Immature natural killer cell (primary cell): ENCODE data around the gene KCNQ4. TPM values are rescaled to one million over a fixed set of nuclear protein-coding genes. Genes with fewer than 3 reads are reported as not detected.

Experiments
- DNase-seq, 3 donors: peaks; one replicate each; pipeline ENCODE4 v3.0.0; 2022; ENCODE audit warnings: mixed read lengths in 1 of 3
- H3K27ac Mint-ChIP-seq, 6 donors: one replicate each; pipeline ENCODE4 v1.8.0; 2020; ENCODE audit warnings: mixed read lengths in 6 of 6, mild to moderate bottlenecking in 5 of 6, inconsistent platforms in 4 of 6, moderate library complexity in 3 of 6
- H3K27me3 Mint-ChIP-seq, 3 donors: one replicate each; pipeline ENCODE4 v1.8.0; 2020 to 2021; ENCODE audit warnings: low read depth in 3 of 3, mild to moderate bottlenecking in 3 of 3, mixed read lengths in 3 of 3, moderate library complexity in 3 of 3, inconsistent platforms in 1 of 3
- H3K36me3 Mint-ChIP-seq, 3 donors: one replicate each; pipeline ENCODE4 v1.8.0; 2020; ENCODE audit warnings: mixed read lengths in 3 of 3, inconsistent platforms in 2 of 3, mild to moderate bottlenecking in 2 of 3
- H3K4me1 Mint-ChIP-seq, 2 donors: one replicate each; pipeline ENCODE4 v1.8.0; 2020; ENCODE audit warnings: inconsistent platforms in 2 of 2, mild to moderate bottlenecking in 2 of 2, mixed read lengths in 2 of 2, moderate library complexity in 1 of 2
- H3K4me3 Mint-ChIP-seq, 5 donors: one replicate each; pipeline ENCODE4 v1.8.0; 2020; ENCODE audit warnings: mild to moderate bottlenecking in 5 of 5, mixed read lengths in 5 of 5, inconsistent platforms in 3 of 5, moderate library complexity in 3 of 5
- H3K9me3 Mint-ChIP-seq, 6 donors: one replicate each; pipeline ENCODE4 v1.8.0; 2020; ENCODE audit warnings: mild to moderate bottlenecking in 6 of 6, mixed read lengths in 6 of 6, inconsistent platforms in 4 of 6, moderate library complexity in 3 of 6
- polyA plus RNA-seq, 3 donors: library from polyadenylated mRNA; unstranded; fragments of 300-500 nt; fragmentation: Illumina TruSeq; gene quantifications; one replicate each; pipeline ENCODE4 v1.2.3, GENCODE V29; 2021

The KCNQ4 gene
- polyA plus RNA-seq: not detected

DNA sequence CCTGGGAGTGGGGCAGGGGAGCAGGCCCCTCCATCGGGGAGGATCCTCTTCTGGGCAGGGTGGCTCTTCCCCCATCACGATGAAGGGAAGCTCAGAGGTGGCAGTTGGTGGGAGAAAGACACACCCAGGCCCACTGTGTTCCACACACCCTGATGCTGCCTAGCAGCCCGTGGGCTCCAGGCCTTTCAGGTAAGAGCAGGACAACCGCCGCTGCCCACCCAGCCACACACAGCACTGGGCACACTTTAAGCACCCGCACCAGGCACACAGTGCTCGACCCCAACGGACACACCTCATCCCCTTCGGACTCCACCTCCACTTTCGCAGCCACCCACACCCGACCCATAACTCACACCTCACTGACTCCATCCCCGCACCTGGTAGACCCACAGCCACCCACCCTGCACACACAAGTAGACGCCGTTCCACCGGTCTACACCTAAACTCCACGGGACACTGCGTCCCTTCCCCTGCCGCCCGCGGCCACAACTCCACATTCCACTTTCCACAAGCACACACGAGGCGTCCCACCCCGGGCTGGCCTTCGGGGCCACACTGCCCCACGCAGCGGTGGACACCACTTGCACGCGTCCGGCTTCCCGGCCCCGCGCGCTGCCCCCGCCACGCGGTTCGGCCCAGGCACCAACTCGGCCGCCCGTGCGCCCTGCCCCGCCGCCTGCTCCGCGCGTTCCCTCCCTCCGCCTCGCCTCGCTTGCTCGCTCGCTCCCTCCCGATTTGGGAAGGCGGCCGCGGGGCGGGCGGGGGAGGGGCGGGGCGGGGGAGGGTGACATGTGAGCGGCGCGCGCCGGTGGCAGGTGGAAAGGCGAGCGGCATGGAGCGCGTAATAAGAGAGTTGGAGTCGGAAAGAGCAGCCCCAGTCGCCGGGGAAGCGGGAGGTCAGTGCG is at the start of gene KCNQ4:
Gene KCNQ4, plus strand, starts transcription at position 787 of the 905 bp plus-strand sequence. CDS start 307 bp downstream, outside the sequence.
- no peak for DNase-seq
- H3K4me1 Mint-ChIP-seq: peaks cover 5 to 13% of the 10 kb centered on the region in 2 donors
- no peaks in the 10 kb centered on the region for H3K9me3 Mint-ChIP-seq
- H3K27me3 Mint-ChIP-seq: peaks cover 4 to 10% (median 9%) of the 10 kb centered on the region in 3 donors
- peak within 1 kb of the TSS; percentile 45 to 72 (median 64) for H3K4me3 Mint-ChIP-seq
- H3K27ac Mint-ChIP-seq: no peak within 1 kb of the TSS
- peaks cover 4 to 9% (median 4%) of the 10 kb centered on the region in 3 donors for H3K36me3 Mint-ChIP-seq

DNA sequence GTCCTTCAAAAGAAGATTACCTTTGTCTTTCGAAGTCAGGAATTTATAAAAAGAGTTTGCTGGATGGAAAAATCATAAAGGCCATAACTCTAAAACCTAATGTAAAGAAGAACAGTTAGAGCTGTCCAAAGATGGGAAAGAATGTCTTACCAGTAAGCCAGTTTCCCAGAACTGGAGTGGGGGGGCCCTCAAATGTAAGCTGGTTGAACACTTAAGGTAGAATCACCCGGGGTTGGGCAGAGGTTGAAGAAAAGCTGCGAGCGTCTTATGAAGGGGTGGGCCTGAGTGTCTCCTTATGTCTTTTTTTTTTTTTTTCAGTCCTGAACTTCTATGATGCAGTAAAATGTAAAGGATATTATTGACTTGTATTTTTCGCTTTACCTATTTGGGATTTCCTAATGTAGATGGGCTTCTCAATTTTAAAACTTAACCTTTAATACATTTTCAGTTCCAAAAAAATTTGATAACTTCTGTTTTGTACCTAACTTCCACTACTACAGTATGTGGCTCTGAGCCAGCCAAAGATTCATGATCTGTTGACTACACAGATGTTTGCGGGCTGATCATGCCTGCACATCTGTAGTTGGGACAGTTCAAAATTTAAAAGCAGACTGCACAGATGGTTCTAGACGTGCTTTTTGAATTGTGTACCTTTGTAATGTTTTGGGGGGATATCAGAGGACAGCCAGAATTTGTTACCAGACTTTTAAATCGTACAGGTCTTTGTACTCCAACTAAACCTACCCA is 48.5 kb upstream of the KCNQ4 start:
- no peaks in the 10 kb centered on the region for H3K9me3 Mint-ChIP-seq
- H3K27me3 Mint-ChIP-seq: peaks cover 0 to 2% (median 2%) of the 10 kb centered on the region in 3 donors
- H3K4me3 Mint-ChIP-seq: no peak overlapping the region
- H3K4me1 Mint-ChIP-seq: peaks cover 39 to 60% of the 10 kb centered on the region in 2 donors
- H3K36me3 Mint-ChIP-seq: peaks cover 6 to 16% (median 10%) of the 10 kb centered on the region in 3 donors
- H3K27ac Mint-ChIP-seq: peak overlapping the region in 4 of 6 donors; percentile 3 to 77 (median 30)
- no peak for DNase-seq

DNA sequence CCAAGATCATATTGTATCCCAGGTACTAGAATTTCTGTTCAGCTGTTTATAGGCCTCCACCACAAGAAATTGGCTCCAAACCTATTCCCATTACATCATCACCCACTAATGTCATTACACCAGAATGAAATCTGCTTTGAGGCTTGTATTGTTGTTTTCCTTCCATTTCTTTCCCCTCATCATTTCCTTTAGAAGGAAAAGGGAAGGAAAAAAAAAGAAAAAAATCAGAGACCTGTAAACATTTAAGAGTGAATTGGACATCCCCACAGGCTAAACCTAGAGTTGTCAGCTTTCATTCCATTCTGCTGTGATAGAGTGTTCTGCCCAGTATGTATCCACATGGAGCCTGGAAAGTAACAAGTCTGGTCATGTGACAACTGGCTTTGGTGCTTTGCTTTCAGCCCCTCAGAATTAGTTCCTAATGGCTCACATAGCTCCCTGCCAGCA is 47.5 kb upstream of the KCNQ4 start:
- H3K27ac Mint-ChIP-seq: peak overlapping the region in 2 of 6 donors; percentile 12 to 28
- DNase-seq: no peak
- H3K36me3 Mint-ChIP-seq: peaks cover 6 to 19% (median 10%) of the 10 kb centered on the region in 3 donors
- peaks cover 0 to 2% (median 2%) of the 10 kb centered on the region in 3 donors for H3K27me3 Mint-ChIP-seq
- H3K4me1 Mint-ChIP-seq: peaks cover 31 to 56% of the 10 kb centered on the region in 2 donors
- no peak overlapping the region for H3K4me3 Mint-ChIP-seq
- H3K9me3 Mint-ChIP-seq: no peaks in the 10 kb centered on the region

DNA sequence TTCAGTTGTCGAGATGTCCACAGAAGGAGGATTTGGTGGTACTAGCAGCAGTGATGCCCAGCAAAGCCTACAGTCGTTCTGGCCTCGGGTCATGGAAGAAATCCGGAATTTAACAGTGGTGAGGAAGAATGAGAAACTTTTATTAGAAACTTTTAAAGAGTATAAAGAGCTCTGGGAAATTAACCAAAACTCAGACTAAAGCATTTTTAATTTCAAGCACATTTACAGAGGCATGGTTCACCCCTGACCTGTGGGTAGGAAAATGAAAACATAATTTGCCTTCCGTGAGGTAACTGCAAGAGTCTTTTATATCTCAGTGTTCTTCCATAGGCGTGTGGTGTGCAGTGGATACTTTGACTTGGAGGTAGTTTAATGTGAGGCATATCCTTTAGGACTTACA is 44.8 kb upstream of the KCNQ4 start:
- Mint-ChIP-seq H3K27me3 (peaks cover 0 to 2% (median 0%) of the 10 kb centered on the region in 3 donors), H3K4me3 (no peak overlapping the region), H3K4me1 (peaks cover 28 to 59% of the 10 kb centered on the region in 2 donors), H3K27ac (peak overlapping the region in 3 of 6 donors; percentile 4 to 23 (median 9)), H3K36me3 (peaks cover 6 to 23% (median 10%) of the 10 kb centered on the region in 3 donors), H3K9me3 (no peaks in the 10 kb centered on the region)
- no peak for DNase-seq

DNA sequence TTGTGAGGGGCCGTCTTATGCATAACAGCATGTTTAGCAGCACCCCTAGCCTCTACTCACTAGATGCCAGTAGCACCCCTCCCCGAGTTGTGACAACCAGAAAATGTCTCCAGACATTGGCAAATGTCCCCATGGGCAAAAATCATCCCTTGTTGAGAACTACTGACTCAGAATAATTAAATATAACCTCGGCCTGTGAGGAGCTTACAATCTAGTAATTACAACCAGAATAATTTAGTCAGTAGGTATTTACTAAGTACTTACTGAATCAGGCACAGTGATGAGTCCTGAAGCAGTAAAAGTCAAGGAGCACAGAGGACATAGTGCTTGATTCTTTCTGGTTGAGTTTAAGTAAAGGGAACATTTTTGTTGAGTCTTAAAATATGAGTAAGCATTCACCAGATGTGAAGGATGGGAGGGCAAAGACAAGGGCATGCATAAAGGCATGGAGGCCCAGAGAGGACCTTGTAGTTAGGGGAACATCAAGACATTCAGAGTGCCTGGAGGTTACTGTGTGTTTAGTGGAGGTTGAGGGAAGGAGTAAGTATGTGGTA is 44.1 kb upstream of the KCNQ4 start:
- Mint-ChIP-seq H3K27ac (peak overlapping the region in 3 of 6 donors; percentile 5 to 41 (median 32)), H3K9me3 (no peaks in the 10 kb centered on the region), H3K4me1 (peaks cover 31 to 64% of the 10 kb centered on the region in 2 donors), H3K36me3 (peaks cover 6 to 23% (median 10%) of the 10 kb centered on the region in 3 donors), H3K4me3 (no peak overlapping the region), H3K27me3 (peaks cover 0 to 2% (median 0%) of the 10 kb centered on the region in 3 donors)
- no peak for DNase-seq

DNA sequence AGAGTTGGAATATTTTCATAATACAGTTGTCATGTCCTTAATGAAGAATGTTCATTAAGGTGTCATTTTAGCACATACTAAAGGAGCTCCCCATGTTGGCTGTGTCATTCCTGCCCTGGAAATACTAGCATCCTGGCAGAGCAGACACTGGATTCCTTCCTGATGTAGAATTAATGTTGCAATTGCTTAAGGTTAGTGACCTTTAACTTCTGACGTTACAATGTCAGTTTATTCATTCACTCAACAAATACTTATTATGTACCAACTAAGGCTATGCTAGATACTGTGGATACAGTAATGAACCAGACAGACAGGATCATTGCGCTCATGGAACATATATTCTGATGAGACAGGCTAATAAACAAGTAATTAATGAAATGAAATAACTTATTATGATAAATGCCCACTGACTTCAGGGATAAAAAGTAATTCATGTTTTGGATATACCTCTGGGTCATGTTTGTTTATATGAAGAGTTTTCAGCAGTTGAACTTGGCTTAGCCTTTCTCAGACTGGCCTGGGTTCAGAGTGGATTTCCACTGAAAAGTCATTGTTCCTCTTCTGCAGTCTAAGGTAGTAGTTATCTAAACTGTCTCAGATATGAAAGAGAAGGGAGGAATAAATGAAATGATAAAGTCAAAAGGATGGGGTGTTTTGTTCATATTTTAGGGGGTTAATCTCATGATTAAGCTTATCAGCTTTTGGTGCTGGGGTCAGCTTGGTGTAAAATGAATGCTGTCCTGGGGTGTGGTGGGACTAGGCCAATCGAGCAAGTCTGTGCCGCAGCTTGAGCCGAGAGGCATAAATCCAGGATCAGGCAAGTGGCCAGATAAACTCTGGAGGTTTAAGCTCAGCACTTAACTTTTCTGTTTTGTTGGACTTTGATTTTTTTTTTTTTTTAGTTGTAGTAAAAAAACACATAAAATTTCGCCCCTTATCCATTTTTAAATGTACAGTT is 43.3 kb upstream of the KCNQ4 start:
- no peak for DNase-seq
- peaks cover 25 to 64% of the 10 kb centered on the region in 2 donors for H3K4me1 Mint-ChIP-seq
- H3K9me3 Mint-ChIP-seq: no peaks in the 10 kb centered on the region
- peaks cover 0 to 2% (median 0%) of the 10 kb centered on the region in 3 donors for H3K27me3 Mint-ChIP-seq
- H3K27ac Mint-ChIP-seq: peak overlapping the region in 4 of 6 donors; percentile 8 to 62 (median 56)
- H3K4me3 Mint-ChIP-seq: no peak overlapping the region
- peaks cover 6 to 23% (median 10%) of the 10 kb centered on the region in 3 donors for H3K36me3 Mint-ChIP-seq

DNA sequence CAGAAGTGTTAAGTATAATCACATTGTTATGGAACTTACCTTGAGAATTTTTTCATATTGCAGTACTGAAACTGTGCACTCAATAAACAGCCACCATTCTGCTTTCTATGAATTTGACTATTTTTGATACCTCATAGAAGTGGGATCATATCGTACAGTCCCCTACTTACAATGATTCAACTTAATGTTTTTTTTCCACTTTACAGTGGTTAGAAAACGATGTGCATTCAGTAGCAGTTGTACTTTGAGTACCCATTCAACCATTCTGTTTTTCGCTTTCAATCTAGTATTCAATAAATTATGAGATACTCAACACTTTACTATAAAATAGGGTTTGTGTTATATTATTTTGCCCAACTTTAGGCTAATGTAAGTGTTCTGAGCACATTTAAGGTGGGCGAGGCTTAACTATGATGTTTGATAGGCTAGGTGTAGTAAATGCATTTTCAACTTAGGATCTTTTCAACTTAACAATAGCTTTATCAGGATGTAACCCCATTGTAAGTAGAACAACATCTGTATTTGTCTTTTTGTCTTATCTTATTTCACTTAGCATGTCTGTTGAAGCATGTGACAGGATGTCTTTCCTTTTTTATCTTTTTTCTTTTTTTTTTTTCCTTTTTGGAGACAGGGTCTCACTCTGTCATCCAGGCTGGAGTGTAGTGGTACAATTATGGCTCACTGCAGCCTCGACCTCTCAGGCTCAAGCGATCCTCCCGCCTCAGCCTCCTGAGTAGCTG is 42.4 kb upstream of the KCNQ4 start:
- no peak for DNase-seq
- peaks cover 22 to 64% of the 10 kb centered on the region in 2 donors for H3K4me1 Mint-ChIP-seq
- H3K27me3 Mint-ChIP-seq: peaks cover 0 to 2% (median 0%) of the 10 kb centered on the region in 3 donors
- H3K4me3 Mint-ChIP-seq: no peak overlapping the region
- H3K27ac Mint-ChIP-seq: no peak overlapping the region
- H3K36me3 Mint-ChIP-seq: peaks cover 6 to 23% (median 10%) of the 10 kb centered on the region in 3 donors
- H3K9me3 Mint-ChIP-seq: no peaks in the 10 kb centered on the region

DNA sequence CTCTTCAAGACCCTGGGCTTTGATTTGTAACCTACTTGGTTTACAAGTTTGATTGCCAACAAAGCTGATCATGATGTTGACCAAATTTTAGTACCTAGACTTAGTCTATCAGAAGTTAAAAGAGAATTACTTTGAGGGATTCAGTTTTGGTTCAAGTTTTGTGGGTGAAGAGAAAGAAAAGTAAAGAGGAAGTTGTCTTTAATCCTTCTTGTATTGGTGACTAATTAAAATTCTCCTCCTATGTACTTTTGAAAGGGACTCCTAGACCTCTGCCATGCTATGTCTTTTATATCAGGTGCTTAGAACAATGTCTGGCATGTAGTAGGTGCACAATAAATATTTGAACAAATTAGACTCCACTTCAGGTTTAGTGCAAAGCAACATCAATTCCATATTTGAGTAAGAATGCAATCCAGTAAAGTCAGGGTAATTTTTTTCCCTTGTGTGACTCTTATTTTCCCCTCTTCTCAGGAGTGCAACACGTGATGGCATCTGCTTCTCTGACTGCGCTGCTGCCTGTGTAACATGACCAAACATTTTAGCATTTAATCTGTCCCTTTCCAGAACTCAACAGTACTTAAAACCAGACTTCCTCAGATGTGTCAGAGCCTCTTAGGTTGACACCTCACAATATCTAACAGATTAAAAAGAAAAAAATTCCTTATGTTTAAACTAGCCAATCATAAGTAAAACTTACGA is 41.1 kb upstream of the KCNQ4 start:
- peaks cover 22 to 69% of the 10 kb centered on the region in 2 donors for H3K4me1 Mint-ChIP-seq
- H3K4me3 Mint-ChIP-seq: no peak overlapping the region
- peak overlapping the region in 5 of 6 donors; percentile 43 to 85 (median 62) for H3K27ac Mint-ChIP-seq
- DNase-seq: no peak
- no peaks in the 10 kb centered on the region for H3K9me3 Mint-ChIP-seq
- peaks cover 0 to 2% (median 0%) of the 10 kb centered on the region in 3 donors for H3K27me3 Mint-ChIP-seq
- peaks cover 6 to 26% (median 10%) of the 10 kb centered on the region in 3 donors for H3K36me3 Mint-ChIP-seq

DNA sequence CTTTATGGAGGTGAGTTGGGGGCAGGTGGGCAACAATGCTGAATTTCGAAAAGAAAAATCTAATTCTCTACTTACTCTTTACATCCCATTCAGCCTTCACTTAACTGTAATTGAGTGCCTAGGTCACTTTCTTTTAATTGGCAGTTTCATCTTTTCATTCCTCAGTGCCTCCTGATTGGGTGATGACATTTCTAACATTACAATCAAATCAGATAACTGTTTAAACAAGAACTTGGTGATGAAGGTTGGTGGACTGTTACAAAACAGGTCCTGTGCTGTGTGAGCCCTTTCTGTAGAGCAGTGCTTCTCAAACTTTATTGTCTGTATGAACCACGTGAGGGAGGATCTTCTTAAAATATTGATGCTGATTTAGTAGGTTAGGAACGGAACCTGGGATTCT is 40.1 kb upstream of the KCNQ4 start:
- Mint-ChIP-seq H3K9me3 (no peaks in the 10 kb centered on the region), H3K4me1 (peaks cover 22 to 69% of the 10 kb centered on the region in 2 donors), H3K27ac (peak overlapping the region in 3 of 6 donors; percentile 4 to 57 (median 49)), H3K36me3 (peaks cover 6 to 27% (median 10%) of the 10 kb centered on the region in 3 donors), H3K4me3 (no peak overlapping the region), H3K27me3 (peaks cover 0 to 2% (median 0%) of the 10 kb centered on the region in 3 donors)
- DNase-seq: no peak

DNA sequence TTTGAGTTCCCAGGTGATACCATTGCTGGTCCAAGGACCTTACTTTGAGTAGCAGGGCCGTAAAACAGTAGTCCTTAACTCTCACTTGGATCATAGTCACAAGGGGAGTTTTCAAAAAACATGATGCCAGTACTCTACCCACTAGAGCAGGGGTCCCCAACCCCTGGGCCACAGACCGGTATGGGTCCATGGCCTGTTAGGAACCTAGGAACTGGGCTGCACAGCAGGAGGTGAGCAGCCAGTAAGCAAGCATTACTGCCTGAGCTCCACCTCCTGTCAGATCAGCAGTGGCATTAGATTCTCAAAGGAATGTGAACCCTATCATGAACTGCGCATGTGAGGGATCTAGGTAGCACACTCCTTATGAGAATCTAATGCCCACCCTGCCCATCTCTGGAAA is 39.7 kb upstream of the KCNQ4 start:
- H3K4me1 Mint-ChIP-seq: peaks cover 20 to 68% of the 10 kb centered on the region in 2 donors
- no peak overlapping the region for H3K4me3 Mint-ChIP-seq
- DNase-seq: no peak
- no peaks in the 10 kb centered on the region for H3K9me3 Mint-ChIP-seq
- peak overlapping the region in 2 of 6 donors; percentile 49 to 57 for H3K27ac Mint-ChIP-seq
- H3K36me3 Mint-ChIP-seq: peaks cover 6 to 27% (median 6%) of the 10 kb centered on the region in 3 donors
- H3K27me3 Mint-ChIP-seq: peaks cover 0 to 2% (median 0%) of the 10 kb centered on the region in 3 donors

DNA sequence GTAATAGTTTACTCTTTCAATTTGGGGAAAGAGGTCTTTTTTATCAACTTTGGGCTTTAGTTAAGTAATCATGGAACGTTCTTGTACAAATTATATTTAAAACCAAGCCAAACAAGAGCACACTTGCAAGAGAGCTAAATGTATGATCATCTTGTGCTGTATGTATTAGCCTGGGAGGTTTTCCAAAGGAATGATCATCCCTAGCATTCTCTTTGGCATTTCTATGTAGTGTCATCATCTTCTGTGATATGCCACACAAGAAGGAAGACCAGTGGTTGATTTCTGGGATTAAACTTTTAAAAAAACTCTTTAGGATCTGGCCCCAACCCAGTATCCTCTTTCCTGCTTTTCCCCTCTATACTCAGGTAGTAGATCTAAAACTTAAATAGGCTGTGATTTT is 38.4 kb upstream of the KCNQ4 start:
- Mint-ChIP-seq H3K4me1 (peaks cover 18 to 58% of the 10 kb centered on the region in 2 donors), H3K27me3 (no peaks in the 10 kb centered on the region), H3K27ac (peak overlapping the region in 2 of 6 donors; percentile 26 to 62), H3K9me3 (no peaks in the 10 kb centered on the region), H3K4me3 (no peak overlapping the region), H3K36me3 (peaks cover 0 to 15% (median 10%) of the 10 kb centered on the region in 3 donors)
- DNase-seq: no peak
